Fibroblast of pulmonary artery (primary cell): ENCODE data around the gene PLA2G5.

Source experiments
- DNase-seq: peaks from one replicate; pipeline ENCODE4 v3.0.0-alpha.2; 2010; ENCODE audit warnings: low read depth
- H3K4me3 ChIP-seq: replicated peaks from 2 replicates; pipeline ENCODE4 v1.5.1; 2011; ENCODE audit warnings: low read depth, mild to moderate bottlenecking, control low read depth, low read length, moderate library complexity
- TF ChIP-seq, protein P1 (sequence below): IDR thresholded peaks from 2 replicates; pipeline ENCODE4 v1.5.1; 2011; ENCODE audit warnings: mild to moderate bottlenecking, control low read depth, low read length, inconsistent platforms; ENCODE audit errors: missing control alignments

PLA2G5 gene

DNA sequence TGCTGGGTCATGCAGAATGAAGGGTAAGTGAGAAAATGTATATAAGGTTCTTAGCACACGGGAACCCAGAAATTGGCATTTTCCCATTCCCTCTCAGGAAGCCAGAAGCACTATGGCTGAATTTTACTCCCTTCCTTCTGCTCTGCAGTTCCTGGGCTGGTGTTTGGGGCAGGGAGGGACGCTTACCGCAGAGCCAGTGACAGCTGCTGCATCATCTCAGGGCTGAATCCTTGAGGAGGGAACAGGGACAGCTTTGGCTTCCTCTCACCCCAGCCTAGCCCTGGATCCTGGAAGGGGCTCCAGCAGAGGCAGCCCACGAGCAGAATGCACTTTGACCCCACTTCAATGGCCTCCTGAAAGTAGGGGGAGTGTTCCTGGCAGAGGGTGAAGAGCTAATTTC lies 37.4 kb downstream of the PLA2G5 start:
- H3K4me3 ChIP-seq = no peak overlapping the region
- DNase-seq = no peak
- TF ChIP-seq, protein P1, sequence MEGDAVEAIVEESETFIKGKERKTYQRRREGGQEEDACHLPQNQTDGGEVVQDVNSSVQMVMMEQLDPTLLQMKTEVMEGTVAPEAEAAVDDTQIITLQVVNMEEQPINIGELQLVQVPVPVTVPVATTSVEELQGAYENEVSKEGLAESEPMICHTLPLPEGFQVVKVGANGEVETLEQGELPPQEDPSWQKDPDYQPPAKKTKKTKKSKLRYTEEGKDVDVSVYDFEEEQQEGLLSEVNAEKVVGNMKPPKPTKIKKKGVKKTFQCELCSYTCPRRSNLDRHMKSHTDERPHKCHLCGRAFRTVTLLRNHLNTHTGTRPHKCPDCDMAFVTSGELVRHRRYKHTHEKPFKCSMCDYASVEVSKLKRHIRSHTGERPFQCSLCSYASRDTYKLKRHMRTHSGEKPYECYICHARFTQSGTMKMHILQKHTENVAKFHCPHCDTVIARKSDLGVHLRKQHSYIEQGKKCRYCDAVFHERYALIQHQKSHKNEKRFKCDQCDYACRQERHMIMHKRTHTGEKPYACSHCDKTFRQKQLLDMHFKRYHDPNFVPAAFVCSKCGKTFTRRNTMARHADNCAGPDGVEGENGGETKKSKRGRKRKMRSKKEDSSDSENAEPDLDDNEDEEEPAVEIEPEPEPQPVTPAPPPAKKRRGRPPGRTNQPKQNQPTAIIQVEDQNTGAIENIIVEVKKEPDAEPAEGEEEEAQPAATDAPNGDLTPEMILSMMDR = no peak

DNA sequence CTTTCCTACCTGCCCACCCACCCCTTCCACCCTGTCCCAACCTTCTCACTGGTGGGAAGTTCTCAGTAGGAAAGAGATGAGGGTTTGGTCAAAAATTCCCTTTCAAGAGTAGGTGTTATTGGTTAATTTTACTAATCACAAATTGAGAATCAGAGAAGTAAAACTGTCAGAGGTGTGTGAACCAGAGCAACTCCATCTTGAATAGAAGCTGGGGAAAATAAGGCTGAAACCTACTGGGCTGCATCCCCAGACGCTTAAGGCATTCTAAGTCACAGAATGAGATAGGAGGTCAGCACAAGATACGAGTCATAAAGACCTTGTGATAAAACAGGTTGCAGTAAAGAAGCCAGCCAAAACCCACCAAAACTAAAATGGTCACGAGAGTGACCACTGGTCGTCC lies 37.8 kb downstream of the PLA2G5 start:
- TF ChIP-seq, protein P1 = no peak
- no peak overlapping the region for H3K4me3 ChIP-seq
- DNase-seq = no peak

DNA sequence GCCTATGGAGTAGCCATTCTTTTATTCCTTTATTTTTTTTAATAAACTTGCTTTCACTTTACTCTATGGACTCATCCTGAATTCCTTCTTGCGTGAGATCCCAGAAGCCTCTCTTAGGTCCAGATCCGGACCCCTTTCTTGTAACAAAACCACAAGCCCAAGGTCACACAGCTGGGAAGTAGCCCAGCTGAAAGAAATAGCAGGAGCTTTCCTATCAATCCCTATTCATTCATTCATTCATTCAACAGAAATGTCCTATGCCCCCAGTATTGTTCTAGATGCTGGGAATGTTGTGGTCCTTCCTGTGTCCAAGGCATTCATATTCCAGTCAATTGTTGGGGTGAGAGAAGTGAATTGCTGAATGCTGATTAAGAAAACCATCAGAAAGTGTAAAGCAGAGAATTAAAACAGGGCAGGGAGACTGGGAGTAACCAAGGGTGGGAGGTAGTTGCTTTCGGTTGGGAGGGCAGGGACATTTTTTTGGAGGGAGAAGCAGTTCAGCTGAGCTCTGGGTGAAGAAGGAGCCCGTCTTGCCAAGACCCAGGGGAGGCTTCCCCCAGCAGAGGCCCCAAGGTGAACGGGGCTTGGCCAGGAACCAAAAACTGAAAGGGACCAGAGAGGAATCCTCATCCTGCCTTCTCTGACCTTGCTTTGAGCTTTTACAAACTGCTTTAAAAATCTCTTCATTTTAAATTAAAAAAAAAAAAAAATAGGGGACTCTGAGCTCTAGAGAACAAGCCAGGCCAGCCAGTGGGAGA lies 38.6 kb downstream of the PLA2G5 start:
- H3K4me3 ChIP-seq = no peak overlapping the region
- TF ChIP-seq, protein P1 = no peak
- DNase-seq = no peak

DNA sequence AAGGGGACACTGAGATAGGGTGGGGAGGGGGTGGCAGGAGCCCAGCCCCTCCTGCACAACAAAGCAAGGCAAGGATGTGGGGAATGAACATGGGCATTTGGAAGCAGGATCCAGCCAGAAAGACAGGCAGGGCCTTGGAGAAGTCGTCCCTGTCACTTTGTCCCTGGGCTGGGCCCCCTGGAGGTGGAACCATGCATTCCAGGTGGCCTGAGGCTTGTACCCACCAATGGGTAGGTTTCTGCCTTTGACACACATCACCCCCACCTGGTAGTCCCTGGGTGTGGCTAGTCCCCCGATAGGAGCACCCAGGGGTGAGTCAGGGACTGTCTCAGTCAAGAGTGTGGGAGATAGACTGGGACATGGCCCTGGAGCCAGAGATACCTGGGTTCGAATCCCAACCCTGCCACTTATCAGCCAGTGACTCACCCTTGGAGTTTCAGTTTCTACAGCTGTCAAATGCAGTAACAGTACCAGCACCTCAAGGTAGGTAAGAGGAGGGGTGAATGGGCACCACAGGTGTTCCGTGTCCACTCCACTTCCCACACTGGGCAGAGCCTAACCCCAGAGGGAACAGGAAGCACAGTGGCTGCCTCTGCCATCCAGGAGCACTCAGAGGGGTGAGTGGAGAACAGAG lies 39.3 kb downstream of the PLA2G5 start:
- TF ChIP-seq, protein P1 = no peak
- no peak for DNase-seq
- no peak overlapping the region for H3K4me3 ChIP-seq

DNA sequence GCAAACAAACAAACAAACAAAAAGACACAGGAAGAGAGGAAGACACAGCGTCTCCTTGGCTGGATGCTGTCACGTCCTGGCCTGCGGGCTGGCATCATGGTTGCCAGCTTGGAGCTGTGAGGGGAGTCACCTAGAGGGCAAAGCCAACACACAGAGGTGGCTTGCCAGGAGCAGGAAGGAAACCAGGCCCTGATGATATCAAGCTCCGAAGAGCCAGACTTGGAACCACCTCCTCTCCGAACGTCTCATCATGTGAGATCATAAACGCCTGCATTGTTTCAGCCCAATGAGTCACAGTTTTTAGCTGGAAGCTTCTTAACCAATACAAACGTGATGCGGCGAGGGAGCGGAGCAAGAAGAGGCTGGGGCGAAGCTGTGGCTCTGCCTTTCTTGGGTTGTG lies 40.7 kb downstream of the PLA2G5 start:
- DNase-seq = peak; percentile 92
- TF ChIP-seq, protein P1 = no peak
- no peak overlapping the region for H3K4me3 ChIP-seq

DNA sequence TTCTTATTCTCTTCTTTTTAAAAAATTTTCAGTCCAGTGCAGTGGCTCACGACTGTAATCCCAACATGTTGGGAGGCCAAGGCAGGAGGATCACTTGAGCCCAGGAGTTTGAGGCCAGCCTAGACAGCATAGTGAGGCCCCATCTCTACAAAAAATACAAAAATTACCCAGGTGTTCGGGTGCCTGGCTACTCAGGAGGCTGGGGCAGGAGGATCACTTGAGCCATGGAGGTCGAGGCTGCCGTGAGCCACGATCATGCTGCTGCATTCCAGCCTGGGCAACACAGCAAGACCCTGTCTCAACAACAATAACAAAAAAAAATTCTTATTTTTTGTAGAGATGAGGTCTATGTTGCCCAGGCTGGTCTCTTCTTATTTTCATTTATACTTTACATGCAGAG lies 41.5 kb downstream of the PLA2G5 start:
- no peak for DNase-seq
- TF ChIP-seq, protein P1 = no peak
- H3K4me3 ChIP-seq = no peak overlapping the region
